HG03139 (cell line): ENCODE measurements around the gene LRRTM4.
"Not testable (repeated sequence)": the region's sequence is repeated elsewhere in the genome, so short reads cannot be mapped to it uniquely, and the experiment has no call there.

ENCODE experiments used
- ATAC-seq: cut with Tn5 transposase; IDR thresholded peaks from one replicate; pipeline ENCODE4 v1.9.1; 2021; ENCODE audit not compliant: unreplicated experiment

LRRTM4 gene

DNA sequence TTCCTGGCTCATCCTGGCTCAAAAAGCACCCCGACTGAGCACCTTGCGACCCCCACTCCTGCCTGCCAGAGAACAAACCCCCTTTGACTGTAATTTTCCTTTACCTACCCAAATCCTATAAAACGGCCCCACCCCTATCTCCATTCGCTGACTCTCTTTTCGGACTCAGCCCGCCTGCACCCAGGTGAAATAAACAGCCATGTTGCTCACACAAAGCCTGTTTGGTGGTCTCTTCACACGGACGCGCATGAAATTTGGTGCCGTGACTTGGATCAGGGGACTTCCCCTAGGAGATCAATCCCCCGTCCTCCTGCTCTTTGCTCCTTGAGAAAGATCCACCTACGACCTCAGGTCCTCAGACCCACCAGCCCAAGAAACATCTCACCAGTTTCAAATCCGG is 433.8 kb downstream of the LRRTM4 start:
- not testable (repeated sequence) for ATAC-seq

DNA sequence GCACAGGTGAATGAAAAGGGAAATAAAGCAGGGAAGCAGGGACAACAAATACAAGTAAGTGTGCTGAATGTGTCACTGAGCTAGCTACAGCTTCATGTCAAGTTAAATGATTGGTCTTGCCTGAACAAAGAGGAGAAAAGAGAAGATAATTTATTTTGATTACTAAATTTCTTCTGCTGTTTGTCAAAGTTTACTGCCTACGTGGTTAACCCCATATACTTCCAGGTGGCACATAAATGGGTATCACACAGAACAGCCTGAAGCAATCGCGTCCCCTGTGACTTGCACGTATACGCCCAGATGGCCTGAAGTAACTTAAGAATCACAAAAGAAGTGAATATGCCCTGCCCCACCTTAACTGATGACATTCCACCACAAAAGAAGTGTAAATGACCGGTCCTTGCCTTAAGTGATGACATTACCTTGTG is 434.2 kb downstream of the LRRTM4 start:
- ATAC-seq, result no peak

DNA sequence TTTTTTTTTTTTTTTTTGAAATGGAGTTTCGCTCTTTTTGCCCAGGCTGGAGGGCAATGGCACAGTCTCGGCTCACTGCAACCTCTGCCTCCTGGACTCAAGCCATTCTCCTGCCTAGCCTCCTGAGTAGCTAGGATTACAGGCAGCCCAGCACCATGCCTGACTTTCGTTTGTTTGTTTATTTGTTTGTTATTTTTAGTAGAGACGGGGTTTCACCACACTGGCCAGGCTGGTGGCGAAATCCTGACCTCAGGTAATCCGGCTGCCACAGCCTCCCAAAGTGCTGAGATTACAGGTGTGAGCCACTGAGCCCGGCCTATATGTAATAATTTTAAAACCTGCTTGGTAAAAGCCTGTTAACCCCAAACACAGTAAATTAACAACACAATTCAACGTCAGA is 435.7 kb downstream of the LRRTM4 start:
- no peak for ATAC-seq

DNA sequence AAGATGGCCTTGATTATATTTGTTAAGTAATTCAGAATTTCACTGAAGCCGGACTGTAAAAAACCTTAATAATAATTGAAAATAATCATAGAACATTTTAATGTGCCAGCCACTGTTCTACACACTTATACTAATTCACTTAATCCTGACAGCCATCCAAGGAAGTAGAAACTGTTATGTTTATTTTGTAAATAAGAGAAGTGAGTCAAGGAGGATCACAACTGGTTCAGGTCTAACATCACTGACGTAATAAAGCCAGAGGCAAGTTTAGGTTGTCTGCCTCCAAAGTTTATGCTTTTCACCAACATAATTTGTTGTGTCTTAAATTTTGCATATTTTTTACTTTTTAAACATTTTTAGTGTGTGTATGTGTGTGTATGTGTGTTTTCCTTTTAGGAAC is 436.1 kb downstream of the LRRTM4 start:
- no peak for ATAC-seq

DNA sequence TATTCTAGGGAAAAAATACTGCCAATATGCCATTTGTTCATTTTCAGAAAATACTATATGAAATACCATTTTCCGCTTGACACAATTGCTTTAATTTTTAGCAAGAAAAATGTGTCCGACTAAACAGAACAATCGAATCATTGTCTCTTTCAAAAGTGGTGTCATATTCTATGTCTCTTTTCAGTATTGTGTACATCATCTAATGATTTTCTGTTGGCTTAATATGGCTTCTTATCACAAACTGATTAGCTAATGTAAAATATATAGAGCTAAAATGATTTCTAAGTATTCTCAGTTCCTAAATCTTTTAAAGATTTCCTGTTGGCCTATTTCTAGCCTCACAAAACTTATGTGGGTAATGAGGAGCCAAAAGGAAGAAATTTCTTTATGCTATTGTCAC is 436.6 kb downstream of the LRRTM4 start:
- ATAC-seq, result no peak

DNA sequence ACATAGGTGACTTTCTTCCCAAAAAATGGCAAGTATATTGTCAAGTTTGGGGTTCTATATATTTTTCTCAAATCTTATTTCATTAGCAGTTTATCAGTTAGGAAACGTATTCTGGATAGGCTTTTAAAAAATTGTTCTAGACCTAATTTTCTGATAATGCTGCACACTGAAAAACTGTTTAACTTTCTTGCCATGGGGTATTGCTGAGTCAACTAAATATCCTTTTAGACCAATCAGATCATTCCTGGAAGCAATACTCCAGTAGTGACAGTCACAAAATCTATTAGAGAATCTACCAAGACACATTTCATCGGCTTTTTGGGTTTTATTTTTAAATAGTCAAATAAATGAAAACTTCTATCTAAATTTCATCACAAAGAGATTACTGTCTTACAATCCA is 440.6 kb downstream of the LRRTM4 start:
- no peak for ATAC-seq

DNA sequence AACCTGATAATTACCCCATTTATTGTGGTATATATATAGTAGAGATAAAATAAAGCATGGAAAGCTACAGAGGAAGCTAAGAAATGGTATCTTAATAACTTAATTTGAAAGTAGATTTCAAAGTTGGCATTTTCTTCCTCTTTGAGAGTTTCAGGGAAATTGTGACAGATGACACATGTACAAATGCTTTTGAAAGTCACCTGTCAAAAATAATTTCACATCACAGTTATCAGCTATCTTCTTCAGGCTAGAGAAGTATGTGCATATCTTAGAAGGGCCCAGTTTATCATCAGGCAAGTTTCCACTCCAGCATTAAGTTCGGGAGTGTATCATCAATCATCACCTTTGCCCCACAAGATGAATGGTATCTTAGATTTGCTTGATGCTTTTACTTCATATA is 457.9 kb downstream of the LRRTM4 start:
- no peak for ATAC-seq

DNA sequence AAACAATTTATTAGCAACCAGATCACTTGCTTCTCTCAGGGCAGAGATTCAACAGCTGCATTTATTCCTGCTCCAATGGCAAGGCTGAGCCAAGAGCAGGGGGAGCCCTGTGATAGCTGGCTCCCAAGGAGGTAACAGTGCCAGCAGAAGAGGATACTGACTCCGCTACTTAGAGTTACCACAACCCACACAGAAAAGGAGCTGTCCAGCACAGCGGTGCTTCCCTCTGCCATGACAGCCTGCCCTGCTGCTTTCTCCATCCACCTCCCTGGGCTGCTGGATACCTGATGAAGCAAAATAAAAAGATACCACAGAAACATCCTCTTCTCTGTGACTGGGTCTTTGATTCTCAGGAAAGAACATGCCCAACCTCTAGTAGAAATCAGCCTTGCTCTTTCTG is 467.2 kb downstream of the LRRTM4 start:
- no peak for ATAC-seq

DNA sequence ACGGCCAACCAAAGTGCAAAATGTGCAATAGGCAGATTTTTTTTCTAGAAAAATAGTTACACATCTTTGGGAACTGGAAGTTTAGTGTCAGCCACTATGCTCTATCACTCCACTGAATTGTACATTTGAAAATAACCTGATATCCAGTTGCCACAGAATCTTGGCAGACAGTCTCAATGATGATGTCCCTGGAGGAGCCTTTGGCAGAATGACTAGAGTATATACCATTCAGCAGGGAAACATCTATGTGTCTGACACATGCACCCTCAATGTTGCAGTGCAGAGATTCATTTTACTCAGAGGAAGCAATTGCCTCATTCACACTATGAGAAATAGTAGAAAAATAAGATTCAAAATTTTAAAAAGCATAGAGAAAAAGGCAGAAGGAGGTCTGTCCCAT is 475.8 kb downstream of the LRRTM4 start:
- no peak for ATAC-seq

DNA sequence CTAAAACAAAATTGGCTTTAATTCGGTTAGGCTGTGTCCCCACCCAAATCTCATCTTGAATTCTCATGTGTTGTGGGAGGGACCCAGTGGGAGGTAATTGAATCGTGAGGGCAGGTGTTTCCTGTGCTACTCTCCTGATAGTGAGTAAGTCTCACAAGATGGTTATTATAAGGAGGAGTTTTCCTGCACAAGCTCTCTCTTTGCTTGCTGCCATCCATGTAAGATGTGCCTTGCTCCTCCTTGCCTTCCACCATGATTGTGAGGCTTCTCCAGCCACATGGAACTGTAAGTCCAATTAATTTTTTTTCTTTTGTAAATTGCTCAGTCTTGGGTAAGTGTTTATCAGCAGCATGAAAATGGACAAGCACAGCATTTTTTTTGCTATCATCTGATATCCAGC is 476.7 kb downstream of the LRRTM4 start:
- ATAC-seq, result not testable (repeated sequence)

DNA sequence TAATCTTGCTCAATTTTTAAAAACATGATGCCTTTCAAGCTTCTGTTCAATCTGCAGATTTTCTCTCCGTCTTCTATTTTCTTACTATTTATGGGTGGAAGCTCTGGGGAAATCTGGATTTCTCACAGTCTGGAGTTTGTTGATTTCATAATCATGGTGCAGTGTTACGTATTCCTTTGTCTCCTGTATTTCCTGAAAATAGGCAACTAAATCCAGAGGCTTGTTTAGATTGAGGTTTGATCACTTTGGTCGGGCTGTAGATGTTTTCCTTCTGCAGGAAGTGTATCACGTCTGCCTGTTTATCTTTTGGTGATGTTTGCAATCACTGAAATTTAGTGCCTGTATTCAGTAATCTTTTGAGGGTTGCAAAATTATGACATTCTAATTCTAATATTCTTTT is 487.7 kb downstream of the LRRTM4 start:
- no peak for ATAC-seq

DNA sequence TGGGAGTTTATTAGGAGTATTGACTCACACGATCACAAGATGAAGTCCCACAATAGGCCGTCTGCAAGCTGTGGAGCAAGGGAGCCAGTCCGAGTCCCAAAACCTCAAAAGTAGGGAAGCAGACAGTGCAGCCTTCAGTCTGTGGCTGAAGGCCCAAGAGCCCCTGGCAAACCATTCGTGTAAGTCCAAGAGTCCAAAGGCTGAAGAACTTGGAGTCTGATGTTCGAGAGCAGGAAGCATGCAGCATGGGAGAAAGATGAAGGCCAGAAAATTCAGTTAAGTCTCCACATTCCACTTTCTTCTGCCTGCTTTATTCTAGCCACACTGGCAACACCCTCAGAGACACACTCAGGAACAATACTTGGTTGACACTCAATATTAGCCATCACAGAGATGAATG is 492.9 kb downstream of the LRRTM4 start:
- ATAC-seq, result not testable (repeated sequence)

DNA sequence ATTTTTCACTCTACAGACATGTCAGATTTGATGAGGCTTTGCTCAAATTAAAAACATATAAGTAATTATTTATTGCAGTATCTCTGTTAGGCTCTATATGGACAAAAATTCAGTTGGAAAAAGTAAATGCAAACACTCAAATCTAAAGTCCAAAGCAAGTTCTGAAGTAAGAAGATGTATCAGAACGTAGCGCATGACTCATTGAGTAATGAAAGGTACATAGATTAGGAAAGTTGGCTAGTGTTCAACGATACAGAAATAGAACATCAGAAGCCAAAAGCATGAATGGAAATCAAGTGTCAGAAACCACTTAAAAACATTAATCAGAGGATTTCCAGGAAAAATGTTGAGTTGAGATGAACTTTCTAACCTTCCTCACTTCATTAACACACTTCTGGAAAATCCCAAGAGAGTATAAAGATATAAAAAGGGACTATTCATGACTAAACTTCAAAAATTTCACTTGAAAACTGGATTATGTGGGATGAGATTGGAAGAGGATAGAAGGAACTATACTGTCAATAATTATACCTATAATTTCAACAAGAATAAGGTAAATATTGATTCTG is 494.1 kb downstream of the LRRTM4 start:
- ATAC-seq, result no peak

DNA sequence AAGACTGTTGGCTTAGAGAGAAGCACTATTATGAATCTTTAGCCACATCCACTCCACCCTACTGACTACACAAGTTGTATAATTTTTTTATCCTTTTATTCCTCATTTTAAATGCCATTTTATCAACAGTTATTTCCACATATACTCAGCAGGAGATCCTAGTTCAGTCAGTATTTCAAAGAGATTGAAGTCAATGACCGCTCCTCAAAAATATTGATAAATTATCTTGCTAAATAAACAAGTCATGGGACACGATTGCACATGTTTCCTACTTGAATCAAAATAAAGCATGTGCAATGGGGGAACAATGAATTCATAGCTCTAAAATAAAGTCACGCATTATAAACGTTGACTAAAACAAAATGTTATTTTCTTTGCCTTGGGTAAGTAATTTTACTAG is 496.5 kb downstream of the LRRTM4 start:
- no peak for ATAC-seq

DNA sequence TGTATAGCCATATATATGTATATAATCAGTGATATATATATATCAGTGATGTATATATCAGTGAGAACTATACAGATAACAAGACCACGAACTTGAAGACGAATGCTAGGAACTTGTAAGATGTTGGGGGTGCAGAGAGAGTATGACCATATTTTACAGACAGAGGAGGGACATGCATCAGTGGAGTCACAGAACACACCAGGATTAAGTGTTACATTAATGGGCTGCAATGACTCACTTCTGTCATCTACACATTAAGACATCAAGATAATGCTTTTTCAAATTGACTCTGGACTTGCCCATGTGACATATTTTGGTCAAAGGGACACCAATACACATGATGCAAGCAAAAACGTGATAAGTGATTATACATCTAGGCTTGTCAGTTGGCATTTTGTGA is 501.0 kb downstream of the LRRTM4 start:
- ATAC-seq, result no peak

DNA sequence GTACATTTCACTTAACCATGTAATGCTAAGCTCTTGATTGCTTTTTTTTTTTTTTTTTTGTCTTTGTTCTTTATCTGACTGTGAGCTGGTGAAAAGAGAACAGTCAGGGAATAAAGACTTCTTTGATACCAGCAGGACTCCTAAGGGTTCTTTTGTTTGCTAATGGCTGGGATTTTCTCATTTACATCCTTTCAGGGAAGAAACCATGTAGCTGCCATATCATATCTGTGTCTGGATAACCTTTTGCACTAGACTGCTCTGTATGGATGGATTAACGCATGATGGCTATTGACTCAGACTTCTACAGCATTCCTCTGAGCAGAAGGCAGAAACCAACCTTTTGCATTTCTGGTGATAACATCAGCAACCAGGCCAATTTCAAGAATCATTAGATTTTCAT is 504.0 kb downstream of the LRRTM4 start:
- ATAC-seq, result no peak

DNA sequence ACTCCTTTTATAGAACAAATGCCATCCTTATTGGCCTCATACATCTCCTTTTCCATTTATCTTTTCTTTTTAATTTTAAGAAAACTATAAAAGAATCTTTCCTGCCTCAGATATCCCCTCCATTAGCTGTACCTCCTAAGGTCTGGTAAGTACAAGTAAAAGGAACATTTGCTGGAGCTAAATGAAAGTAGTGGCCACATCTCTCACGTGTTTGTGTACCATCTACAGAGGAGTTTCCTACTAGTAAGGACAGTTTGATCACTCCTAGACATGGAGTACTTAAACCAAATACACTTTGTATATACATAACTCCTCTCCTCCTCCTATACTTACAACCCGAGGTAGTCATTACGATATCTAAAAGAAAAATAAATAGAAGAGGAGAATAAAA is 504.8 kb downstream of the LRRTM4 start:
- ATAC-seq, result no peak

DNA sequence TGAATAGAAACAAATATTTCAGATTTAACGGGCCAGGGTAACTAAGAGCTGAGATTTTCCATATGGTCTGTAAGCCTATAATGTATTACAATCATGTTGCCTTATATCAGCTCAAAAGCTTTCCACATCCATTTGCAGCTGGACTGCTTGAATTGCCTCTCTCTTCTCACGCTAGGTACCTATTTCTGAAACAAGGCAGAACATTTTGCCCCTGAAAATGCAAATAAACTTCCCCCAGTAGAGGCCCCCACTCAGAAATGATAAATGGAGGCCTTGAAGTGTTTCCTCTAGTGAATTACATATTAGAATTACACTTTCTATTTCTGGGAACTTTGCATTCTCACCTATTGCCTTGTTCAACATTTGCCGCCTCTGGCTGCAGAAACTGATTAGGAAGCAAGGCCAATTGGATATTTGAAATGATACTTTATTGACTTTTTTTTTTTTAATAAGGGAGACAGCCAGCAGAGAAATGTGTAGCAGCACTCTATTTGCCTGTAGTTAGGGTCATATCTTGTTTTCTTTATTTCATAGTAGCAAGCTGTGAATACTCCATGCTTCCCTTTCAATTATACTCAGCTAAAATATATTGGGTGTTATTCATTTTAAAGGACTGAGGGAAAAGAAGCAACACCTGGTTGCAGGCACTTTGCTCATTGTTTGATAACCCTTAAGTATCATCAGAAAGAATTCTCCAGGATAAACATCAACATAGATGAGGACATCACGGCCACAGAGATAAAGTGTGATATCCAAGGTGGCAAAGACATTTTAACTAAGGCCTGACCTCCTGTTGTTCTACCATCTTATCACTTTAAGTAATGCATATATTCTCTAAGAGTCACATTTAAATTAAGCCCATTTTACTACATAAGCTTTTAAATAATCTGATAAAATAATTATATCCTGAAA is 505.5 kb downstream of the LRRTM4 start:
- ATAC-seq, result no peak

DNA sequence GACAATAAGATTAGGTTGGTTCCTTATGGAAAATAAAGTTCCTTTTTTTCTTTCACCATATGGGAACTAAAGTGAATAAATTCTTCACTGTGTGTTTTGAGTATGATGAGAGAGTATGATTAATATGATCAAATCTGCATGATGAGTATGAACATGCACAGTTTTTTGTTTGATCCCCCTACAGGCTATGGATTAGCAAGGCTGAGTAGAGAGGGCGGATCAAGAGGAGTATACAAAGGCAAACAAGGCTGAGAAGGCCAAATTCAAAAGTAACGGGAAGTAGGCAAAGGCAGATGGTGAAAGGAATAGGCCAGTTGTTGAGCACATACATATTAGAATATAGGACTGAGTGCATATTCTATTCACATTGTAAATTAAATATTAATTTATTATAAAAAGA is 508.2 kb downstream of the LRRTM4 start:
- ATAC-seq, result no peak

DNA sequence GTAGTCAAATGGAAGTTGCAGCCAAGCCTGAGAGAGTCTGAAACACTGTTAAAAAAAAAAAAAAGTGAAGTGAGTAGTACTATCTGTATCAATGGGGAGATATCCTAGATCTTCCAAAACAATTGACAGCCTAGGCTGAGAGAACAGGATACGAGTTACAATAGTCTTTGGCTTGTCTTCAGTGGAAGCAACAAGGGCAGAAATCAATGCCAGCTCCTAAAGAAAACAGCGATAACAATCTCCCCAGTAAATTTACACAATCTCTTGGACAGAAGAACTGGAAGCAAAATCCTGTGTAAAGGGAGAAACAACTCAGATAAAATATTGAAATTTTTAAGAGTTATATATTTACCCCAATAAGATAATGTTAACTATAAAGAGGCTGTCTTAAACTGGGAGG is 508.7 kb downstream of the LRRTM4 start:
- ATAC-seq, result no peak

DNA sequence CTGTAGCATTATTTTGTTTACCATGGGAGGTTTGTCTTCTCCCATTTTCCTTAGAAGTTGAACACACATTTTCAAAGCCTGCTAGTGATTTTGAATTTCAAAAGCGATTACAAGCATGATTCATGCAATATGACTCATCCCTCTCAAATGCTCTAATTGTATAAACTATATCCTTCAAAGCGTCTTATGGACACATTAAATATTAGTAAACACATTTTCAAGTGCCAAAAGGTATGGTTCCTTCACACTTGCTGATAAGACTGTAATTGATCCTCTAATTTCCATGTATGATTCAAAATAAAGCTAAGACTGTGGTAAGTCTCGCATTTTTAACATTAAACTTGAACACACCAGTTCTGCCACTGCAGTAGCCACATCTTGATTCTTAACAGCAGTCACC is 512.9 kb downstream of the LRRTM4 start:
- no peak for ATAC-seq

DNA sequence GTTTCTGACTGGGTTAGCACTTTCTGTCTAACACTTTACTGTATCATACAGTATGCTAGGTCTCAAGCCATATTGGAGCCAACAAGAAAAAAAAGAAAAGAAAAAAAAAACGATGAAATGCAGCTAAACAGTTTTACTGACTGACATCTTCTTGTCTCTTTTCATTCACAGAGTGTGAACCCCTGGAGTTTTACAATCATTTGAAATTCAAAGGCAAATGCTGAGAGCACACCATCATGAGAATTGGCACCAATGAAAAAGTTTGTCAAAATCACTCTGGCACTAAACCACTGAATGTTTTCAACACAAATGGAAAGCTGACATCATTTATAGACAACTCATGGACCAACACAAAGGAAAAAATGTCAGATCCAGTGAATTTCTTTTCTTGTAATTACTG is 513.3 kb downstream of the LRRTM4 start:
- ATAC-seq, result no peak

DNA sequence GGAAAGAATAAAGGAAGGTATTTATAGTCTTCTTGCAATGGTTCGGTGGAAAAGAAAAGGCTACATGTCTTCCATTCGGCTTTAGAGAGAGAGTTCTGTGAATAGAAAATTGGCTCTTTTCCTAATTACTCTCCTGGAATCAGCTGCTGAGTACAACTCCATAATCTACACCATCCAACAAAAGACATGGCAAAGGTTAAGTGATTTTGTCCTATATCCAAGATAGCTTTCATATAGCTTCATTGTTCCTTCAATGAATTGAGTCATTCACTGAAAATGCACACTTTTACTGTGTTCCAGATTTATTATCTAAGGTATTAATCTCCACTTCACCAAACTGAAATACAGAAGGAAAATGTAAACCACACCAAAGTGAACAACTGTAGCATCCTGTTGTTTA is 514.5 kb downstream of the LRRTM4 start:
- no peak for ATAC-seq
